Glutamatergic neuron (in vitro differentiated cells): ENCODE data around the gene OSBPL9. TPM values are rescaled to one million over a fixed set of nuclear protein-coding genes. Genes with fewer than 3 reads are reported as not detected.
A peak's percentile ranks its signal among the peaks of the same experiment; 100 is the strongest.
"Not testable (repeated sequence)": the region's sequence is repeated elsewhere in the genome, so short reads cannot be mapped to it uniquely, and the experiment has no call there.

Experiments
- DNase-seq: peaks from one replicate; pipeline ENCODE4 v3.0.0; 2022
- H3K27ac Mint-ChIP-seq: one replicate; pipeline ENCODE4 v1.8.0; 2020; ENCODE audit warnings: mild to moderate bottlenecking, mixed read lengths, inconsistent platforms; ENCODE audit not compliant: unreplicated experiment
- H3K27me3 Mint-ChIP-seq: one replicate; pipeline ENCODE4 v1.8.0; 2020; ENCODE audit warnings: mild to moderate bottlenecking, moderate library complexity, mixed read lengths, inconsistent platforms; ENCODE audit not compliant: unreplicated experiment
- H3K36me3 Mint-ChIP-seq: one replicate; pipeline ENCODE4 v1.8.0; 2020; ENCODE audit warnings: mild to moderate bottlenecking, mixed read lengths, inconsistent platforms; ENCODE audit not compliant: unreplicated experiment
- H3K4me1 Mint-ChIP-seq: one replicate; pipeline ENCODE4 v1.8.0; 2020; ENCODE audit warnings: mild to moderate bottlenecking, low read depth, mixed read lengths, inconsistent platforms; ENCODE audit not compliant: unreplicated experiment
- H3K4me3 Mint-ChIP-seq: one replicate; pipeline ENCODE4 v1.8.0; 2020; ENCODE audit warnings: mild to moderate bottlenecking, mixed read lengths, inconsistent platforms; ENCODE audit not compliant: unreplicated experiment
- H3K9me3 Mint-ChIP-seq: one replicate; pipeline ENCODE4 v1.8.0; 2020; ENCODE audit warnings: mild to moderate bottlenecking, moderate library complexity, mixed read lengths, inconsistent platforms; ENCODE audit not compliant: unreplicated experiment
- CTCF ChIP-seq: fragments of 200-600 bp; sonication (generic); IDR thresholded peaks from one replicate; pipeline ENCODE4 v1.5.0; 2021; ENCODE audit not compliant: partially characterized antibody, unreplicated experiment
- total RNA-seq: library from RNA; stranded (reverse); fragmentation: NEBNext Ultra II Directional; extraction: Animal tissue kit (Norgen Biotek cat#: 25700); gene quantifications from one replicate; pipeline ENCODE4 v1.2.1, GENCODE V29; 2021; ENCODE audit not compliant: unreplicated experiment

Gene OSBPL9
- total RNA-seq, 1 donor from 2014 or later, result 84.6 TPM

- Mint-ChIP-seq H3K27ac (no peak overlapping the region), H3K36me3 (no peaks in the 10 kb centered on the region), H3K4me1 (no peaks in the 10 kb centered on the region), H3K4me3 (no peak overlapping the region), H3K27me3 (no peaks in the 10 kb centered on the region), H3K9me3 (no peaks in the 10 kb centered on the region)
- no peak for TF ChIP-seq CTCF
- no peak for DNase-seq
Observed at GRCh38 chr1:51607681-51608095, 9.2 kb upstream of the OSBPL9 start.

GRCh38 chr1:51610104-51610503 lies 6.8 kb upstream of the OSBPL9 start:
- not testable (repeated sequence) for H3K36me3 Mint-ChIP-seq, H3K4me1 Mint-ChIP-seq, H3K9me3 Mint-ChIP-seq, H3K4me3 Mint-ChIP-seq, H3K27me3 Mint-ChIP-seq, DNase-seq, H3K27ac Mint-ChIP-seq

GRCh38 chr1:51610637-51611036 lies 6.3 kb upstream of the OSBPL9 start:
- no peak overlapping the region for H3K4me3 Mint-ChIP-seq
- no peak overlapping the region for H3K27ac Mint-ChIP-seq
- DNase-seq, result no peak
- no peak for TF ChIP-seq CTCF
- H3K4me1 Mint-ChIP-seq, result no peaks in the 10 kb centered on the region
- no peaks in the 10 kb centered on the region for H3K36me3 Mint-ChIP-seq
- H3K27me3 Mint-ChIP-seq, result peaks cover 1% of the 10 kb centered on the region
- H3K9me3 Mint-ChIP-seq, result no peaks in the 10 kb centered on the region

- no peak for TF ChIP-seq CTCF
- no peak for DNase-seq
- Mint-ChIP-seq H3K27ac (no peak overlapping the region), H3K9me3 (no peaks in the 10 kb centered on the region), H3K4me3 (no peak overlapping the region), H3K27me3 (peaks cover 4% of the 10 kb centered on the region), H3K36me3 (no peaks in the 10 kb centered on the region), H3K4me1 (no peaks in the 10 kb centered on the region)
Observed at GRCh38 chr1:51612447-51612961, 4.4 kb upstream of the OSBPL9 start.

GRCh38 chr1:51615780-51616291 lies 1.1 kb upstream of the OSBPL9 start:
- H3K36me3 Mint-ChIP-seq, result no peaks in the 10 kb centered on the region
- peaks cover 4% of the 10 kb centered on the region for H3K4me1 Mint-ChIP-seq
- no peak for TF ChIP-seq CTCF
- peaks cover 8% of the 10 kb centered on the region for H3K27me3 Mint-ChIP-seq
- no peak overlapping the region for H3K4me3 Mint-ChIP-seq
- H3K27ac Mint-ChIP-seq, result peak overlapping the region; percentile 59
- no peak for DNase-seq
- peaks cover 2% of the 10 kb centered on the region for H3K9me3 Mint-ChIP-seq
